ENCODE data around the gene ADPRHL1. TPM values are rescaled to one million over a fixed set of nuclear protein-coding genes. Genes with fewer than 3 reads are reported as not detected.

ADPRHL1 gene
- total RNA-seq, 2 donors from 2014 or later: 1.6 to 2.9 TPM

- Mint-ChIP-seq H3K36me3 (ENCODE audit: low read depth) (no peaks in the 10 kb centered on the region), H3K4me3 (no peak overlapping the region), H3K9me3 (peaks cover 1% of the 10 kb centered on the region), H3K27me3 (ENCODE audit: insufficient read depth) (no peaks in the 10 kb centered on the region), H3K27ac (no peak overlapping the region), H3K4me1 (peaks cover under 1% of the 10 kb centered on the region)
- WGBS, 2 experiments (ENCODE audit: insufficient coverage in 1 of 2, insufficient read length in 1 of 2): 89 to 91% methylated on average over 6 of the region's 6 CpGs
- Histone ChIP-seq H3K9ac (ENCODE audit: extremely low read depth, low read length, poor library complexity, severe bottlenecking) (no peak overlapping the region), H3K4me1 (ENCODE audit: control insufficient read depth, insufficient read depth, low read length) (no peaks in the 10 kb centered on the region), H3K9me3 (ENCODE audit: control insufficient read depth, low read length) (no peaks in the 10 kb centered on the region), H3K27ac (ENCODE audit: low read depth, low read length) (no peak overlapping the region), H3K27me3 (ENCODE audit: control insufficient read depth, insufficient read depth, low read length, poor library complexity, severe bottlenecking) (no peaks in the 10 kb centered on the region), H3K36me3 (ENCODE audit: control insufficient read depth, insufficient read depth, low read length) (no peaks in the 10 kb centered on the region), H3K4me3 (ENCODE audit: low read length) (no peak overlapping the region)
- no peak for DNase-seq
- TF ChIP-seq, protein P1, sequence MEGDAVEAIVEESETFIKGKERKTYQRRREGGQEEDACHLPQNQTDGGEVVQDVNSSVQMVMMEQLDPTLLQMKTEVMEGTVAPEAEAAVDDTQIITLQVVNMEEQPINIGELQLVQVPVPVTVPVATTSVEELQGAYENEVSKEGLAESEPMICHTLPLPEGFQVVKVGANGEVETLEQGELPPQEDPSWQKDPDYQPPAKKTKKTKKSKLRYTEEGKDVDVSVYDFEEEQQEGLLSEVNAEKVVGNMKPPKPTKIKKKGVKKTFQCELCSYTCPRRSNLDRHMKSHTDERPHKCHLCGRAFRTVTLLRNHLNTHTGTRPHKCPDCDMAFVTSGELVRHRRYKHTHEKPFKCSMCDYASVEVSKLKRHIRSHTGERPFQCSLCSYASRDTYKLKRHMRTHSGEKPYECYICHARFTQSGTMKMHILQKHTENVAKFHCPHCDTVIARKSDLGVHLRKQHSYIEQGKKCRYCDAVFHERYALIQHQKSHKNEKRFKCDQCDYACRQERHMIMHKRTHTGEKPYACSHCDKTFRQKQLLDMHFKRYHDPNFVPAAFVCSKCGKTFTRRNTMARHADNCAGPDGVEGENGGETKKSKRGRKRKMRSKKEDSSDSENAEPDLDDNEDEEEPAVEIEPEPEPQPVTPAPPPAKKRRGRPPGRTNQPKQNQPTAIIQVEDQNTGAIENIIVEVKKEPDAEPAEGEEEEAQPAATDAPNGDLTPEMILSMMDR (conservative IDR thresholded peaks at IDR 0.05): no peak
These were observed 85.5 kb downstream of the ADPRHL1 start for GRCh38 chr13:113367771-113368170.

DNA sequence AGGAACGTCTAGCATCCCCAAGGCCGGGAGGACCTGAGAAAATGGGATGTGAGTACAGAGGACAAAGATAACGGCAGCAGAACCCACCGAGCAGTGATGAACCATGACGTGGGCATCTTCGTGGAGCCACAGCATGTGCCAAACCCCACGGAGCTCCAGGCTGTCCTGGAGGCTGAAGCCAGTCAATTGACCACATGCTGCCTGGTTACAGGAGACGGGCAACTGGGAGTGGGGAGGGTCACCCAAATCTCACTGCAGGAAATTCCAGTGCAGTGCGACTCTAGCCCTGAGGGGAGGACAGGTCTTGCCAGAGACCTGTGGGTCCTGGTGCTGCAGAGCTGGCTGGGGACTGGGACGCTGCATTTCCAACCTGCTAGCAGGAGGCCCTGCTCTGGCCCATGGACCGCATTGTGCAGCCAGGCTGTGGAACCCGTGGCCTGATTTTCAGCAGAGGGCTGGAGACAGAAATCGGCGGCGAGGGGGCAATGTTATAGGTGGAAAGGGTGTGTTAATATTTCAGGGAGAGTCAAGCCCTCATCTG is 86.2 kb downstream of the ADPRHL1 start:
- Mint-ChIP-seq H3K27me3 (ENCODE audit: insufficient read depth) (no peaks in the 10 kb centered on the region), H3K36me3 (ENCODE audit: low read depth) (no peaks in the 10 kb centered on the region), H3K27ac (no peak overlapping the region), H3K4me3 (no peak overlapping the region), H3K4me1 (peaks cover 4% of the 10 kb centered on the region), H3K9me3 (peaks cover 1% of the 10 kb centered on the region)
- H3K9me3 ChIP-seq (ENCODE audit: control insufficient read depth, low read length): no peaks in the 10 kb centered on the region
- H3K27me3 ChIP-seq (ENCODE audit: control insufficient read depth, insufficient read depth, low read length, poor library complexity, severe bottlenecking): no peaks in the 10 kb centered on the region
- WGBS, 2 experiments (ENCODE audit: insufficient coverage in 1 of 2, insufficient read length in 1 of 2): 90 to 96% methylated on average over 10 to 15 of the region's 15 CpGs
- H3K36me3 ChIP-seq (ENCODE audit: control insufficient read depth, insufficient read depth, low read length): no peaks in the 10 kb centered on the region
- DNase-seq: no peak
- H3K27ac ChIP-seq (ENCODE audit: low read depth, low read length): no peak overlapping the region
- H3K4me3 ChIP-seq (ENCODE audit: low read length): no peak overlapping the region
- no peak overlapping the region for H3K9ac ChIP-seq (ENCODE audit: extremely low read depth, low read length, poor library complexity, severe bottlenecking)
- TF ChIP-seq, protein P1 (conservative IDR thresholded peaks at IDR 0.05): no peak
- H3K4me1 ChIP-seq (ENCODE audit: control insufficient read depth, insufficient read depth, low read length): no peaks in the 10 kb centered on the region

- H3K4me3 Mint-ChIP-seq: peak overlapping the region; percentile 24
- no peaks in the 10 kb centered on the region for H3K9me3 ChIP-seq (ENCODE audit: control insufficient read depth, low read length)
- H3K27ac Mint-ChIP-seq: no peak overlapping the region
- no peaks in the 10 kb centered on the region for H3K9me3 Mint-ChIP-seq
- DNase-seq: no peak
- H3K4me1 Mint-ChIP-seq: peaks cover 4% of the 10 kb centered on the region
- WGBS, 2 experiments (ENCODE audit: insufficient coverage in 1 of 2, insufficient read length in 1 of 2): 93% methylated on average over 9 of the region's 9 CpGs; no CpG with 5 or more reads in 1 of the 2 experiments
- TF ChIP-seq, protein P1 (conservative IDR thresholded peaks at IDR 0.05): no peak
- H3K36me3 ChIP-seq (ENCODE audit: control insufficient read depth, insufficient read depth, low read length): no peaks in the 10 kb centered on the region
- no peaks in the 10 kb centered on the region for H3K4me1 ChIP-seq (ENCODE audit: control insufficient read depth, insufficient read depth, low read length)
- H3K27me3 ChIP-seq (ENCODE audit: control insufficient read depth, insufficient read depth, low read length, poor library complexity, severe bottlenecking): no peaks in the 10 kb centered on the region
- no peaks in the 10 kb centered on the region for H3K27me3 Mint-ChIP-seq (ENCODE audit: insufficient read depth)
- H3K27ac ChIP-seq (ENCODE audit: low read depth, low read length): no peak overlapping the region
- no peak overlapping the region for H3K4me3 ChIP-seq (ENCODE audit: low read length)
- no peak overlapping the region for H3K9ac ChIP-seq (ENCODE audit: extremely low read depth, low read length, poor library complexity, severe bottlenecking)
- no peaks in the 10 kb centered on the region for H3K36me3 Mint-ChIP-seq (ENCODE audit: low read depth)
These were observed 87.2 kb downstream of the ADPRHL1 start for GRCh38 chr13:113365971-113366588.
